ENCODE data around the gene MYO5A. TPM values are rescaled to one million over a fixed set of nuclear protein-coding genes. Genes with fewer than 3 reads are reported as not detected.

MYO5A gene
- total RNA-seq, 3 donors from 2014 or later: 25.6 to 32.2 (median 29.1) TPM

DNA sequence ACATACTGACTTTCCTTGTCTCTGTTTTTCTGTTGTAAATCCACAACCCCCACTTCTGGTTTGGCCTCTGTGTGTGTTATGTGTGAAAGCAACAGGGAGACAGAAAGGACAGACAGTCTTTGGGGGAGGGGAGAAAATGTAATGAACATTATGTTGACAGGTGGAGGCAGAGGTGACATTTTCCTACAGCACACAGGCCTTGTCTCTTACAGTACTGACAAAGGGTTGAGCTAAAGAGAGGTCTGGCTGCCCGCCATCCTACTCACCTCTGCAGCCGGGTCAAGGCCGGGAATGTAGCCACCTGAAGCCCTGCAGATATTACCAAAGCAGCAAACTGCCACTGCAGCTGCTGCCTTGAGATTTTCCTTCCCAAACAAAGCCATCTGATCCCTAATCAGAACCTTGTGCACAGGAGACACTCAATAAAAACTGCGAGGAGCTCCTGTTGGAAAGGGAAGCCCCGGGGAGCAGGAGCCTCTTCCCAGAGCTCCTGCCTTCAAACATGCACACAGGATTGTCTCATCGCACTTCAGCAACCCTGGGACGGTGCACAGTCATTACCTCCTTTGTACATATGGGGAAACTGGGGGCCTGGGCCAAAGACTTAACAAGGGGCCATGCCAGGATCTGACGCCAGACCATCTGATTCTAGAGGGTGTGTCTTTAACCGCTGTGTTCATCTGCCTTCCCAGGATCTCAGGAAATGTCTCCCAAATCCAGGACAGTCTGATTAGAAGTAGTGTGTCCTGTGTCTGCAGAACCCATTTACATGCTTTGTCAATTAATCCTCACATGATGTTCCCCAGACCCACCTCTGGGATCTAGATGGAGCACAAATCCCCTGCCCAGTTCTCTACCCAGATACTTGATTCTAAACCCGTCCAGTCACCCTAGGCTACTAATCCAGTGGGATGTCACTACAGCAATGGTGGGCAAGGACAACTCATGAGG is 247.3 kb downstream of the MYO5A start:
- Mint-ChIP-seq H3K36me3 (ENCODE audit: insufficient read depth) (no peaks in the 10 kb centered on the region), H3K9me3 (no peaks in the 10 kb centered on the region), H3K27me3 (ENCODE audit: low read depth) (peaks cover 2% of the 10 kb centered on the region), H3K4me3 (no peak overlapping the region), H3K4me1 (ENCODE audit: low read depth) (no peaks in the 10 kb centered on the region)
- ATAC-seq: no peak
- no peak for DNase-seq

DNA sequence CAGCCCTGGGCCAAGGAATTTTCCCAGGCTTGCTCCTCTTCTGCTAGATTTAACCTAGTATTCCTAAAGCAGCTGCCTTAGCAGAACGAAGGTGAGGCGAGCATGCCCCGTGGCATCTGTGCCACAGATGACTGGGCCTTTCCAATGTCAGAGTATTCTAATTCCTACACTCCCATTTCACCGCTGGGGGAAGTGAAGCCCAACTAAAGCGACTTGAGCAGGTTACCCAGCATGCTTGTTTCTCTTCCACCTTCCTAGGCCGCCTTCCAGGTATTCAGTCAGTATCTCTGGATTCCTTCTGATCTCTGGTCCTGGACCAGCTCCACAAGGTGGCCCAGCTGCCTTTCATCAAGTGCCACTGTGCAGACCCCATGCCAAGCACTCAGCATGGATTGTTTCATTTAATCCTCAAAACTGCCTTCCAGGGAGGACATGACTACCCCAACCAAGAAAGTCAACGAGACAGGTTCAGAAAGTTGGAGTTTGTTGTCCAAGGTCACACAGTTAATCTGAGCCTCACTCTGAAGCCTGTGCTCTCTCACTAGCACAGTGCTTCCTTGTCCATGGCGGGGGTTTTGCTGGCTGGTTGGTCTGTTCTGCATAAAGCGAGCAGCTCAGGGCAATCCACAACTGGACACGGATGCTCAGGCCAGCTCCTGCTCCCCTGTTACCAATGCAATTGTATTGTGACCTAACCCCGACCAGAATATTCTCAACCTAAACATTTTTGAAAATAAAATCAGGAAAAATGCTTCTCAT is 248.2 kb downstream of the MYO5A start:
- Mint-ChIP-seq H3K27me3 (ENCODE audit: low read depth) (peaks cover 2% of the 10 kb centered on the region), H3K9me3 (no peaks in the 10 kb centered on the region), H3K4me3 (no peak overlapping the region), H3K4me1 (ENCODE audit: low read depth) (no peaks in the 10 kb centered on the region), H3K36me3 (ENCODE audit: insufficient read depth) (no peaks in the 10 kb centered on the region)
- no peak for ATAC-seq
- DNase-seq: no peak

DNA sequence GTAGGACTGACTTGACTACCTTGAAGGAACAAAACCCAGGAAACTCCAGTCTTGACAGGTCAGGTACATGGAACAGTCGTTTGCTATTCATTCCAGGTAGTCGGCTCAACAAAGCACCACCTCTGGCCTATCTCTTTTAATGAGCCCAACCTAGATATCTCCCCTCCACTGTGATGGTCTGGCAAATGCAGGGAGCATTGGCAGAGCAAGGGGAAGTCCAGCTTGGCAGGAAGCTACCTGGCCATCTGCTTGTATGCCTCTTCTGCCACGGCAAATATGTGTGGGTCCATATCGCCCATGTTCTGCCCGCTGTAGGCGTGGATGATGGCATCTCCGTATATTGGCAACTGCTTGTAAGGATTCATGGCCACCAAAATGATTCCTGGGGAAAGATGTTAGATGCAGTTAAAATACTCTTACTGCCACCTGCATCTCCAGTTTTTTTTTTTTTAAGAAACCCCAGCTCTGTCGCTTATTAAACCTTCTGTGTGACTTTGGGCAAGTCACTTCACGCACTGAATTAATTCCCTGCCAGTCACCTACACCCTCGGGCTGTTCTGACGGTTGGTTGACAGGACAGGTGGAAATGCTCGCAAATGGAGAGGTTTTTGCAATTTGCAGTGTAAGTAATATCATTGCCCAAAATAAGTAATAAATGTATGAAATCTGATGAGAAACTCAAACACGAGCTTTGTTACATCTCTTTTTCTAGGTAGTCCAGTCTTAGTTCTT is 249.9 kb downstream of the MYO5A start:
- Mint-ChIP-seq H3K4me1 (ENCODE audit: low read depth) (no peaks in the 10 kb centered on the region), H3K36me3 (ENCODE audit: insufficient read depth) (no peaks in the 10 kb centered on the region), H3K9me3 (no peaks in the 10 kb centered on the region), H3K27me3 (ENCODE audit: low read depth) (peaks cover 4% of the 10 kb centered on the region), H3K4me3 (no peak overlapping the region)
- ATAC-seq (no peak), DNase-seq (no peak)

DNA sequence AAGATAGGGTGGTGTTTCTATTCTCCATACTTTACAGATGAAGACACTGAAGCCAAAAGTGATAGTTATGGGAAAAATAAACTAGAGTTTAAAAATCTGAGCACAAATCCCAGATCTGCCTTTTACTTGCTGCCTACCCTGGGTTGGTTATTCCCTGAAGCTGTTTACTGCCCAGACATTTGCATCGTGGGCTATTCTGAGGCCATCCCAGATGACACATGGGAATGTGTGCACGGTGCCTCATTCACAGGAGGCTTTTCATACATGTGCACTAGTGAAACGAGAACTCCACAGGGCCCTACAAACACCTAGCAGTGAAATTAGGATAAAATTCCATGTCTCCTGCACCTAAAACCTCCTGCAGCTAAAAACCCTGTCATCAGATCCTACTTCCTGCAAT is 250.5 kb downstream of the MYO5A start:
- H3K36me3 Mint-ChIP-seq (ENCODE audit: insufficient read depth): no peaks in the 10 kb centered on the region
- DNase-seq (no peak), ATAC-seq (no peak)
- H3K4me1 Mint-ChIP-seq (ENCODE audit: low read depth): no peaks in the 10 kb centered on the region
- peaks cover 4% of the 10 kb centered on the region for H3K27me3 Mint-ChIP-seq (ENCODE audit: low read depth)
- no peak overlapping the region for H3K4me3 Mint-ChIP-seq
- H3K9me3 Mint-ChIP-seq: no peaks in the 10 kb centered on the region

- no peak overlapping the region for H3K4me3 Mint-ChIP-seq
- no peak for ATAC-seq
- DNase-seq: no peak
- H3K36me3 Mint-ChIP-seq (ENCODE audit: insufficient read depth): no peaks in the 10 kb centered on the region
- H3K4me1 Mint-ChIP-seq (ENCODE audit: low read depth): no peaks in the 10 kb centered on the region
- no peaks in the 10 kb centered on the region for H3K9me3 Mint-ChIP-seq
- peaks cover 4% of the 10 kb centered on the region for H3K27me3 Mint-ChIP-seq (ENCODE audit: low read depth)
Measured at GRCh38 chr15:52277575-52277974, 251.1 kb downstream of the MYO5A start.

DNA sequence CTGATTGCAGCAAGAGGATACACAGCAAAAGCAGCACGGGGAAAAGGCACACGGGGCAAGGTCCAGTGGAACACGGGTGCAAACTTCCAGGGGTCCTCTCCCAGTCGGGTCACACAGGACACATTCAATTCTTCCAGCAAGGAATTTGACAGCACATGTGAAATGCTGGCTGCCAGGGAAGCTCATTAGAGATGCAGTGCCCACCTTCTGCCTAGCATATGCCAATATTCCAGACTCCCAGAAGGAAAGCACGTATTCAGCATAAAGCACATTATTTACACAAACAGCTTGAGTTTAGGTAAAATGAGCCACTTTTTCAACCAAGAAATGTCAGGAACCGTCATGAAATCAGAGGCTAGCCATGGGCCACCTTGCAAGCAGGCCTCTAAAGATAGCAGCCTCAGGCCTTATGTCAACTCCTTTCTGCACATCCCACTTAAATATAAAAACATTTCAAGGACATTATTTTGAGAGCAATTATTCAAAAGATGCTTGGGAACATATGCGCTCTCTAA is 252.4 kb downstream of the MYO5A start:
- no peaks in the 10 kb centered on the region for H3K36me3 Mint-ChIP-seq (ENCODE audit: insufficient read depth)
- no peaks in the 10 kb centered on the region for H3K4me1 Mint-ChIP-seq (ENCODE audit: low read depth)
- H3K4me3 Mint-ChIP-seq: no peak overlapping the region
- ATAC-seq (no peak), DNase-seq (no peak)
- no peaks in the 10 kb centered on the region for H3K9me3 Mint-ChIP-seq
- H3K27me3 Mint-ChIP-seq (ENCODE audit: low read depth): peaks cover 4% of the 10 kb centered on the region

DNA sequence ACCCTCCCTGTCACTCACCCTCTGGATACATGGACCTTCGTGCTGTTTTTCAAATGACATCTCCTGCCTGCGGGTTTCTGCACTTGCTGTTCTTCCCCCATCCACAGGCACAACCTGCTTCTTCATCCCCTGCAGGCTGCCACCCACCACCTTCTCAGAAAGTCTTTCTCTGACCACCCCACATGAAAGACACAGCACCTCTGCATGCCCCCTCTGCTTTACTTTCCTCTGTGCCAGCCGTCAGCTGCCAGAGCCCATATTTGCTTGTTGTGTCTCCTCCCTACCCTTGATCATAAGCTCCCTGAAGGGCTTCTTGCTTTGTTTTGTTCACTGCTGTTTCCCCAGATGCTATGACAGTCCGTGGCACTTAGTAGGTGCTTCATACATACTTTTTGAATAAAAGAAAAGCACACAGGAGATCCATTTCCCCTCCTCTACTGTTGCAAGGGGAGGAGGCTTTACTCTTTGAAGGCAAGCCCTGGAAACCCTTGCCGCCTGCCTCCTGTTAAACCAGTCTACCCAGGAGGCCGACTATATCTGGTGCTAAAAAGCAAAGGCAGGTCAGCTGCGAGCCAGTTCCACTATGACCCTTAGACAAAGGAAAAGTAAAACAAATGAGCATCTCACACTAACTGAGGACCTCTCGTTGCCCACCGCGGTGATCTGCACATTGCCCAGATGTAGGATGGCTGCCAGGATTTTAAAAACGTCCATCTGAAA is 265.0 kb downstream of the MYO5A start:
- no peaks in the 10 kb centered on the region for H3K27me3 Mint-ChIP-seq (ENCODE audit: low read depth)
- DNase-seq: no peak
- no peaks in the 10 kb centered on the region for H3K36me3 Mint-ChIP-seq (ENCODE audit: insufficient read depth)
- H3K9me3 Mint-ChIP-seq: no peaks in the 10 kb centered on the region
- no peak for ATAC-seq
- H3K4me3 Mint-ChIP-seq: no peak overlapping the region
- peaks cover 29% of the 10 kb centered on the region for H3K4me1 Mint-ChIP-seq (ENCODE audit: low read depth)

DNA sequence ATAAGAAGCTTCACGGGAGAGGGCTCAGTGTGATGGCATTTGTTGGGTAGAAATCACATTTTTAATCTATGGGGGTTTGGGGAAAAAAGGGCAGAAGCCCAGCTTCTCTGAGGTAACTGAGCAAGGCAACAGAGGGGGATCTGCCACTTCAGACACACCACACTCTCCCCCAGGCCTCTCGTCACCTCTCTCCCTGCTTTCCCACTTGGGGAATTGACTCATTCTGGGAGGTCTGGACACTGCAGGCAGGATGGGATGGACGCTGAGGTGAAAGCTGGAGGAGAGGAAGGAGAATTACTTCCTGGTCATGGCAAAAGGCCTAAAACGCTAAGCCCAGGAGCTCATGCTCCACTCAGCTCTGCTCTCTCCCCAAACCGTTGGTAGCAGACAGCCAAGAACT is 266.3 kb downstream of the MYO5A start:
- peaks cover 29% of the 10 kb centered on the region for H3K4me1 Mint-ChIP-seq (ENCODE audit: low read depth)
- ATAC-seq: no peak
- DNase-seq: no peak
- no peaks in the 10 kb centered on the region for H3K9me3 Mint-ChIP-seq
- H3K27me3 Mint-ChIP-seq (ENCODE audit: low read depth): no peaks in the 10 kb centered on the region
- H3K36me3 Mint-ChIP-seq (ENCODE audit: insufficient read depth): no peaks in the 10 kb centered on the region
- H3K4me3 Mint-ChIP-seq: peak overlapping the region; percentile 42

DNA sequence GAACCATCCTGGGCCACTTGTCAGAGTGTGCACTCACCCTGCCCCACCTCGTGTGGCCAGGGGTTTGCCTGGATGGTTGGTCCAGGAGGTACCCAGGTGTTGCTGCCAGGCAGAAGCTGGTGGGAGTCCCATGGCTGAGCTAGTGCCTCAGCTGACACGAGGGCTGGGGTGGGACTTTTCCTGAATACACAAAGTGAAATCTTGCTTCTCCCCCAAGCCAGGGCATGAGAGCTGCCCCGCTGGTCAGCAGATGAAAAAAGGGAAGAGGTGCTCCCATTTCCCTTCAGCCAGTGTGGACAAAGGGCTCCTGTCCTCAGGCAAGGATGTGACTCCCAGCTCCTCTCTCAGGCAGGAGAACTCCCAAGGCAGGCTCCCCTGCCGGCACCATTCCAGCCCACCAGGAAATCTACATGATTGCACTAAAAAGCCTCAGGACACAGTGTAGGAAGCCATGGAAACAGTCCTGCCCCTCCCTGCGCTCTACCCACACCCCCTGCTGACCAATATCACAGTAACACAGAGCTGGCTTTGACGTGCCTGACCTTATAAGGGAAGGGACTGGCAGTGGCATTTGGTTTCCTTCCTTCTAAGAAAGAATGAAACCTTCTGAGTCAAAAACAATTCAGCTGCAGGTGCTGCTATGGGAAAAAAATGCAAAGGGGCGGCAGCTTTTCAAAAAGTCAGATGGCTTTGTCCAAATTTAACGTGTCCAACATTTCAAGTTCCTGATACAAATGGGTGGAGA is 267.0 kb downstream of the MYO5A start:
- Mint-ChIP-seq H3K36me3 (ENCODE audit: insufficient read depth) (no peaks in the 10 kb centered on the region), H3K4me3 (peak overlapping the region; percentile 42), H3K4me1 (ENCODE audit: low read depth) (peaks cover 34% of the 10 kb centered on the region), H3K9me3 (no peaks in the 10 kb centered on the region), H3K27me3 (ENCODE audit: low read depth) (no peaks in the 10 kb centered on the region)
- ATAC-seq (peak; percentile 99), DNase-seq (no peak)

- Mint-ChIP-seq H3K4me3 (no peak overlapping the region), H3K9me3 (no peaks in the 10 kb centered on the region), H3K4me1 (ENCODE audit: low read depth) (peaks cover 39% of the 10 kb centered on the region), H3K27me3 (ENCODE audit: low read depth) (no peaks in the 10 kb centered on the region), H3K36me3 (ENCODE audit: insufficient read depth) (no peaks in the 10 kb centered on the region)
- ATAC-seq (no peak), DNase-seq (no peak)
Measured at GRCh38 chr15:52261026-52261425, 267.7 kb downstream of the MYO5A start.

DNA sequence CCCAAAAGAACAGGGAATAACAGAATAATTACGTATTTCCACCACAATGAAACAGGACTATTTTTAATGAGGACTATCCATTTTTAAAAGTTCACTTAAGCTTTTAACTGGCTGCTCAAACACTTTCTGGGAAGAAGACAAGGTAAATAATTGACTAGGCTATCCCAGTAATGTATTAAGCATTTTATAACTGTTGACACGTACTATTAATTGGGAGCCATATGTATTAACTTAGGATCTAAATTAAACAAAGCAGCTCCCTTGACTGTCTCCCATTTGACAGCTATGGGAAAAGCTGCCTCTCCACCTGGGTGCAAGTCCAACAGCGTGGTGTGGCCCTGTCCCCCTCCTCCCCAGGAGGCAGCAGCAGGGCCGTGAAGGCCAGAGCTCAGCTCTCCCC is 269.2 kb downstream of the MYO5A start:
- H3K27me3 Mint-ChIP-seq (ENCODE audit: low read depth): no peaks in the 10 kb centered on the region
- DNase-seq: no peak
- no peaks in the 10 kb centered on the region for H3K36me3 Mint-ChIP-seq (ENCODE audit: insufficient read depth)
- H3K4me1 Mint-ChIP-seq (ENCODE audit: low read depth): peaks cover 43% of the 10 kb centered on the region
- no peaks in the 10 kb centered on the region for H3K9me3 Mint-ChIP-seq
- no peak overlapping the region for H3K4me3 Mint-ChIP-seq
- no peak for ATAC-seq

- H3K27me3 Mint-ChIP-seq (ENCODE audit: low read depth): no peaks in the 10 kb centered on the region
- no peak overlapping the region for H3K4me3 Mint-ChIP-seq
- DNase-seq (no peak), ATAC-seq (no peak)
- no peaks in the 10 kb centered on the region for H3K9me3 Mint-ChIP-seq
- no peaks in the 10 kb centered on the region for H3K36me3 Mint-ChIP-seq (ENCODE audit: insufficient read depth)
- H3K4me1 Mint-ChIP-seq (ENCODE audit: low read depth): peaks cover 40% of the 10 kb centered on the region
Measured at GRCh38 chr15:52258461-52258860, 270.2 kb downstream of the MYO5A start.

- DNase-seq: no peak
- no peak overlapping the region for H3K4me3 Mint-ChIP-seq
- ATAC-seq: no peak
- H3K36me3 Mint-ChIP-seq (ENCODE audit: insufficient read depth): no peaks in the 10 kb centered on the region
- H3K9me3 Mint-ChIP-seq: no peaks in the 10 kb centered on the region
- no peaks in the 10 kb centered on the region for H3K27me3 Mint-ChIP-seq (ENCODE audit: low read depth)
- H3K4me1 Mint-ChIP-seq (ENCODE audit: low read depth): peaks cover 36% of the 10 kb centered on the region
Measured at GRCh38 chr15:52257734-52258062, 271.0 kb downstream of the MYO5A start.

All from activated T-cell treated with anti-CD3 and anti-CD28 coated beads, Interleukin-2, amount 50 U/mL, for 4 hours (primary cell).